CD4-positive, CD25-positive, alpha-beta regulatory T cell (primary cell): ENCODE data around the gene BDKRB1. TPM values are rescaled to one million over a fixed set of nuclear protein-coding genes. Genes with fewer than 3 reads are reported as not detected.

Experiments used
- ATAC-seq, 2 donors: fragments of 150-1000 bp; cut with Tn5 transposase; one replicate each; pipeline ENCODE4 v1.10.0; 2021; ENCODE audit warnings: low read depth in 2 of 2, moderate number of reproducible peaks in 2 of 2, moderate library complexity in 1 of 2
- DNase-seq, 3 donors: peaks; one replicate each; pipeline versions ENCODE4 v3.0.0 to v3.0.0-alpha.2; 2012 to 2022; ENCODE audit warnings: mixed read lengths in 1 of 3
- H3K27ac ChIP-seq: one replicate; pipeline ENCODE4 v1.7.0; 2013; ENCODE audit warnings: mild to moderate bottlenecking, low read length; ENCODE audit not compliant: insufficient read depth, poor library complexity, severe bottlenecking
- H3K27me3 ChIP-seq: one replicate; pipeline ENCODE4 v1.7.0; 2013; ENCODE audit warnings: low read length; ENCODE audit not compliant: control insufficient read depth, insufficient read depth
- H3K36me3 ChIP-seq: one replicate; pipeline ENCODE4 v1.7.0; 2013; ENCODE audit warnings: mild to moderate bottlenecking, low read length, moderate library complexity; ENCODE audit not compliant: control insufficient read depth, insufficient read depth
- H3K4me1 ChIP-seq: 2 replicates; pipeline ENCODE4 v1.7.0; 2013; ENCODE audit warnings: mild to moderate bottlenecking, low read length; ENCODE audit not compliant: insufficient read depth, control insufficient read depth, poor library complexity, severe bottlenecking
- H3K4me3 ChIP-seq: one replicate; pipeline ENCODE4 v1.7.0; 2013; ENCODE audit warnings: low read depth, mild to moderate bottlenecking, low read length, moderate library complexity
- H3K9me3 ChIP-seq, 2 experiments: 1 replicate in 1 of 2; 2 replicates in 1 of 2; pipeline ENCODE4 v1.7.0; 2013; ENCODE audit warnings: low read length in 2 of 2, mild to moderate bottlenecking in 1 of 2, moderate library complexity in 1 of 2; ENCODE audit not compliant: control insufficient read depth in 2 of 2
- H3K27ac Mint-ChIP-seq, 3 donors: one replicate each; pipeline ENCODE4 v1.8.0; 2020 to 2022; ENCODE audit warnings: mild to moderate bottlenecking in 3 of 3, mixed read lengths in 3 of 3, moderate library complexity in 2 of 3
- H3K27me3 Mint-ChIP-seq: one replicate; pipeline ENCODE4 v1.8.0; 2022; ENCODE audit warnings: mild to moderate bottlenecking, mixed read lengths
- H3K36me3 Mint-ChIP-seq: one replicate; pipeline ENCODE4 v1.8.0; 2020; ENCODE audit warnings: mixed read lengths
- H3K4me1 Mint-ChIP-seq, 4 donors: one replicate each; pipeline ENCODE4 v1.8.0; 2020 to 2022; ENCODE audit warnings: mixed read lengths in 4 of 4, mild to moderate bottlenecking in 1 of 4
- H3K4me3 Mint-ChIP-seq, 4 donors: one replicate each; pipeline ENCODE4 v1.8.0; 2020 to 2022; ENCODE audit warnings: mild to moderate bottlenecking in 4 of 4, mixed read lengths in 4 of 4, moderate library complexity in 3 of 4
- H3K9me3 Mint-ChIP-seq, 7 donors: one replicate each; pipeline ENCODE4 v1.8.0; 2020 to 2022; ENCODE audit warnings: mixed read lengths in 7 of 7, mild to moderate bottlenecking in 3 of 7, moderate library complexity in 2 of 7
- polyA plus RNA-seq, 4 donors: library from polyadenylated mRNA; unstranded; fragments of 300-500 nt; fragmentation: Illumina TruSeq; gene quantifications; one replicate each; pipeline ENCODE4 v1.2.3, GENCODE V29; 2021
- total RNA-seq: library from RNA; stranded (reverse); gene quantifications from one replicate; pipeline ENCODE4 v1.2.3, GENCODE V29; 2022

BDKRB1 gene
- total and polyA plus RNA-seq, 5 donors from 2014 or later = not detected

- H3K27ac Mint-ChIP-seq = no peak overlapping the region
- peaks cover 0 to 2% (median 0%) of the 10 kb centered on the region in 7 donors for H3K9me3 Mint-ChIP-seq
- peaks cover 15% of the 10 kb centered on the region for H3K27me3 Mint-ChIP-seq
- H3K4me1 Mint-ChIP-seq = no peaks in the 10 kb centered on the region
- Histone ChIP-seq H3K27ac (no peak overlapping the region), H3K36me3 (no peaks in the 10 kb centered on the region), H3K9me3 (no peaks in the 10 kb centered on the region), H3K4me3 (no peak overlapping the region), H3K27me3 (no peaks in the 10 kb centered on the region), H3K4me1 (no peaks in the 10 kb centered on the region)
- no peaks in the 10 kb centered on the region for H3K36me3 Mint-ChIP-seq
- no peak overlapping the region for H3K4me3 Mint-ChIP-seq
- no peak for ATAC-seq
- DNase-seq = no peak
These were observed 10.1 kb upstream of the BDKRB1 start for GRCh38 chr14:96245710-96246538.

- no peaks in the 10 kb centered on the region for H3K9me3 ChIP-seq
- Mint-ChIP-seq H3K4me1 (no peaks in the 10 kb centered on the region), H3K27ac (no peak overlapping the region), H3K27me3 (peaks cover 16% of the 10 kb centered on the region), H3K36me3 (no peaks in the 10 kb centered on the region), H3K9me3 (peaks cover 0 to 2% (median 0%) of the 10 kb centered on the region in 7 donors), H3K4me3 (no peak overlapping the region)
- no peaks in the 10 kb centered on the region for H3K4me1 ChIP-seq
- DNase-seq (no peak), ATAC-seq (no peak)
- H3K4me3 ChIP-seq = no peak overlapping the region
- H3K27me3 ChIP-seq = no peaks in the 10 kb centered on the region
- H3K36me3 ChIP-seq = no peaks in the 10 kb centered on the region
- no peak overlapping the region for H3K27ac ChIP-seq
These were observed 9.5 kb upstream of the BDKRB1 start for GRCh38 chr14:96246539-96246847.

- H3K27ac ChIP-seq = no peak overlapping the region
- Mint-ChIP-seq H3K27me3 (peaks cover 21% of the 10 kb centered on the region), H3K36me3 (no peaks in the 10 kb centered on the region), H3K9me3 (peaks cover 0 to 2% (median 0%) of the 10 kb centered on the region in 7 donors), H3K4me1 (no peaks in the 10 kb centered on the region), H3K27ac (no peak overlapping the region), H3K4me3 (no peak overlapping the region)
- H3K9me3 ChIP-seq = no peaks in the 10 kb centered on the region
- H3K4me1 ChIP-seq = no peaks in the 10 kb centered on the region
- no peaks in the 10 kb centered on the region for H3K36me3 ChIP-seq
- DNase-seq (no peak), ATAC-seq (no peak)
- H3K4me3 ChIP-seq = no peak overlapping the region
- peaks cover 2% of the 10 kb centered on the region for H3K27me3 ChIP-seq
These were observed 9.0 kb upstream of the BDKRB1 start for GRCh38 chr14:96247031-96247430.

DNA sequence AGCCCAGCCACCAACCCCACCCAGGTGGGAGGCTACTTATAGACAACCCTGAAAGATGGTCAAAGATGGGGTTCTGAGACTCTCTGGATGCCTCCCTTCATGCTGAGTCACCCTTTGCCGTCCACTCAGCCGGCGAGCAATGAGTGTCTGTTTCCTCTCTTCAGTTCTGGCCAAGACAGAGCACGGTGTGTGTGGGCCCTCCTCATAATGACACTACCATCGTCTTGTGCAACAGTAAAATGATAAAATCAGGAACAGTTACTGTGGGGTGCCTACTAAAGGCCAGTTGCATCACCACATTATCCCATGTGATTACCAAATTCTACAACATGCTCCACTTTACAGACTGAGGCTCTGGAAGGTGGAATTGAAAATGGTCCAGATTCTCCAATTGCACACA is 7.0 kb upstream of the BDKRB1 start:
- Histone ChIP-seq H3K9me3 (no peaks in the 10 kb centered on the region), H3K27ac (no peak overlapping the region), H3K36me3 (no peaks in the 10 kb centered on the region), H3K27me3 (peaks cover 2% of the 10 kb centered on the region), H3K4me1 (no peaks in the 10 kb centered on the region), H3K4me3 (no peak overlapping the region)
- no peak overlapping the region for H3K27ac Mint-ChIP-seq
- no peaks in the 10 kb centered on the region for H3K4me1 Mint-ChIP-seq
- H3K4me3 Mint-ChIP-seq = no peak overlapping the region
- ATAC-seq (no peak), DNase-seq (no peak)
- H3K9me3 Mint-ChIP-seq = peaks cover 0 to 2% (median 0%) of the 10 kb centered on the region in 7 donors
- H3K27me3 Mint-ChIP-seq = peaks cover 22% of the 10 kb centered on the region
- H3K36me3 Mint-ChIP-seq = no peaks in the 10 kb centered on the region

- H3K36me3 ChIP-seq = no peaks in the 10 kb centered on the region
- no peaks in the 10 kb centered on the region for H3K9me3 Mint-ChIP-seq
- H3K4me1 Mint-ChIP-seq = no peaks in the 10 kb centered on the region
- ATAC-seq (no peak), DNase-seq (no peak)
- H3K9me3 ChIP-seq = no peaks in the 10 kb centered on the region
- no peak overlapping the region for H3K27ac Mint-ChIP-seq
- H3K27me3 ChIP-seq = peaks cover 3% of the 10 kb centered on the region
- H3K27ac ChIP-seq = no peak overlapping the region
- H3K36me3 Mint-ChIP-seq = no peaks in the 10 kb centered on the region
- no peaks in the 10 kb centered on the region for H3K4me1 ChIP-seq
- peaks cover 33% of the 10 kb centered on the region for H3K27me3 Mint-ChIP-seq
- no peak overlapping the region for H3K4me3 Mint-ChIP-seq
- H3K4me3 ChIP-seq = no peak overlapping the region
These were observed 5.5 kb upstream of the BDKRB1 start for GRCh38 chr14:96250485-96250884.

DNA sequence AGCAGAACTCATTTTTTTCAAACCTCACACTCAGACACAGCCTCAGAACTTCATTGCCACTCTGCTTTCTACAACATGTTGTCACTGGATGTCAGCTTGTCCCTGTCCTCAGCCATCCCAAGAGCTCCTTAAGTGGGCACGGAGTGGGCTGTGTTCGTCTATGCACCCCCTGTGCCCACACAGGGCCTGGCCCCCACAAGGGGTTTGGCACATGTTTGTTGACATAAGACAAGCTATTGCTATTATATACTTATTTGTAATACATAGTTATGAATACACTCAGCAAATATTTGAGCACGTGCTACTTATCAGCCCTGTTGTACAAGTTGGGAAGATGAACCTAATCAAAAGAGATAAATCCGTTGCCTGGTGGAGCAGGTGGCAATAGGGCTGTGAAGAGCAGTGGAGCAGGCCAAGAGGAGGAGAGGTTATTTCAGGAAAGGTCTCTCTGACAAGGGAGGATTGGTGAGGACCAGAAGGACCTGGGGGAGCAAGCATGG is 4.3 kb upstream of the BDKRB1 start:
- Mint-ChIP-seq H3K4me3 (no peak overlapping the region), H3K27ac (no peak overlapping the region), H3K27me3 (peaks cover 35% of the 10 kb centered on the region), H3K9me3 (no peaks in the 10 kb centered on the region), H3K36me3 (no peaks in the 10 kb centered on the region), H3K4me1 (no peaks in the 10 kb centered on the region)
- peaks cover 5% of the 10 kb centered on the region for H3K27me3 ChIP-seq
- no peaks in the 10 kb centered on the region for H3K36me3 ChIP-seq
- H3K4me3 ChIP-seq = no peak overlapping the region
- H3K27ac ChIP-seq = no peak overlapping the region
- ATAC-seq (no peak), DNase-seq (no peak)
- no peaks in the 10 kb centered on the region for H3K9me3 ChIP-seq
- H3K4me1 ChIP-seq = no peaks in the 10 kb centered on the region

DNA sequence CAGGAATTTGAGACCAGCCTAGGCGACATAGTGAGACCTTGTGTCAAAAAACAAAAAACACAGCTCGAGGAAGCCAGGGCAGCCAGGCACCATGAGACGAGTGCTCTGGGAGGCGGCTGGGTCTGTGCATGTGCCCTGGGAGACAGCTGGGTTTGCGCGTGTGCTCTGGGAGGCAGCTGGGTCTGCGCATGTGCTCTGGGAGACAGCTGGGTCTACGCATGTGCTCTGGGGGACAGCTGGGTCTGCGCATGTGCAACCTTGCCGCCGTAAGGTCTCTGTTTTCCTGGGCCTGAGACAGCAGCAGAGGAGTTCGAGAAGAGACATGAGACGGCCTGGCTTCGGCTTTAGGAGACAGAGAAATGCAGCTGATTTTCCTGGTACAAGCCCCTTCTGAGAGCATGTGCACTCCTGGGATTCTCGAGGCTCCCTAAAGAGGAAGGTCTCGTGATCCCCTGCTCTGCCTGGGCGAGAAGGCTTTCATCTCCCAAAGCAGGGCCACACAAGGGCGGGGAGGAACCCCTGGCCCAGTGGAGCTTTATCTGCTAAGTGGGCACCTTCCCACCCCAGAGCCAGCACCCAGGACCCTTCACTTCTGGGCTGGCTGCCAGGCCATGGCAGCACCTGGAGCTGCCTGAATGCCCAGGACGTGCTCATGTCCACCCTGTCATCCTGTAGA is 3.5 kb upstream of the BDKRB1 start:
- Histone ChIP-seq H3K4me1 (no peaks in the 10 kb centered on the region), H3K27ac (no peak overlapping the region), H3K9me3 (no peaks in the 10 kb centered on the region), H3K27me3 (peaks cover 5% of the 10 kb centered on the region), H3K4me3 (no peak overlapping the region), H3K36me3 (no peaks in the 10 kb centered on the region)
- no peaks in the 10 kb centered on the region for H3K4me1 Mint-ChIP-seq
- no peaks in the 10 kb centered on the region for H3K36me3 Mint-ChIP-seq
- H3K4me3 Mint-ChIP-seq = no peak overlapping the region
- no peak overlapping the region for H3K27ac Mint-ChIP-seq
- ATAC-seq (no peak), DNase-seq (no peak)
- no peaks in the 10 kb centered on the region for H3K9me3 Mint-ChIP-seq
- peaks cover 43% of the 10 kb centered on the region for H3K27me3 Mint-ChIP-seq
